Neutrophil (primary cell): ENCODE results near the gene MIA.

Experiments
- H3K27ac ChIP-seq: fragments of 200-600 bp; sonication (generic); 2 replicates; pipeline ENCODE4 v1.5.1; 2016; ENCODE audit warnings: mild to moderate bottlenecking, moderate library complexity
- H3K27me3 ChIP-seq: fragments of 200-600 bp; sonication (generic); 2 replicates; pipeline ENCODE4 v1.6.0; 2016; ENCODE audit warnings: mild to moderate bottlenecking
- H3K36me3 ChIP-seq: fragments of 200-600 bp; sonication (generic); 2 replicates; pipeline ENCODE4 v1.5.1; 2017
- H3K4me1 ChIP-seq, 2 experiments: fragments of 200-600 bp in 1 of 2; sonication (generic) in 1 of 2; 1 replicate in 1 of 2; 2 replicates in 1 of 2; pipeline versions ENCODE4 v1.5.1 to v1.6.1; 2013 to 2016; ENCODE audit warnings: low read depth in 1 of 2, low read length in 1 of 2, mild to moderate bottlenecking in 1 of 2, moderate library complexity in 1 of 2; ENCODE audit not compliant: control insufficient read depth in 1 of 2, insufficient read depth in 1 of 2
- H3K4me3 ChIP-seq, 2 experiments: fragments of 200-600 bp in 1 of 2; sonication (generic) in 1 of 2; 1 replicate in 1 of 2; 2 replicates in 1 of 2; pipeline ENCODE4 v1.5.1; 2013 to 2016; ENCODE audit warnings: low read depth in 1 of 2, low read length in 1 of 2, mild to moderate bottlenecking in 1 of 2, moderate library complexity in 1 of 2
- H3K9me3 ChIP-seq: fragments of 200-600 bp; sonication (generic); 2 replicates; pipeline ENCODE4 v1.5.1; 2016
- TF ChIP-seq, protein P1 (sequence below): fragments of 200-600 bp; sonication (generic); IDR thresholded peaks from 2 replicates; pipeline ENCODE4 v1.5.1; 2016; ENCODE audit warnings: antibody characterized with exemption

Gene MIA

DNA sequence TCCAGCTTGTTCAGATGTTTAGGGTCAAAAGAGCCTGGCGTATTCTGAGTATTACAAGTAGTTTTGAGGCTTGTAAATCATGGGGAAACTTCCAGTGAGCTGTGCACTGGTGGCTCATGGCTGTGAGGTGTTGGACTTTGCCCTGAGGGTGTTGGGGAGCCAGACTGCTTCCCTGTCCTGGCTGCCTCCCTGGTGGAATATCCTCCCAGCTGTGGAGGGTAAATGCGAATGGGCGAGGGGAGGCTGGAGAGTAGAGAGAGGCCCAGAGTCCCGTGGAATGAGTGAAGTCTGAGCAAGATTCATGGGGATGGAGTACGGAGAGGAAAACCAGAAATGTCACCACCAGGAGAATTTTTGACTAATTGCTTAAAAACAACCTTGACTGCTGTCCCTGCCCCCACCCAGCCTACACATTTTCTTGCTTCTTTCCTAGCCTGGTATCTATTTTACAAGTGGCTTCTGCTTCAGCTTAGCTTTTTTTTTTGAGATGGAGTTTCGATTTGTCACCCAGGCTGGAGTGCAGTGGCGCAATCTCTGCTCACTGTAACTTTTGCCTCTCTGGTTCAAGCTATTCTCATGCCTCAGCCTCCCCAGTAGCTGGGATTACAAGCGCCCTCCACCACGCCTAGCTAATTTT is 20.6 kb upstream of the MIA start:
- Histone ChIP-seq H3K27ac (peak overlapping the region; percentile 72), H3K27me3 (no peaks in the 10 kb centered on the region), H3K9me3 (no peaks in the 10 kb centered on the region), H3K4me3 (no peak overlapping the region), H3K4me1 (peaks cover 46 to 62% of the 10 kb centered on the region in 2 experiments), H3K36me3 (peaks cover 20% of the 10 kb centered on the region)
- TF ChIP-seq, protein P1, sequence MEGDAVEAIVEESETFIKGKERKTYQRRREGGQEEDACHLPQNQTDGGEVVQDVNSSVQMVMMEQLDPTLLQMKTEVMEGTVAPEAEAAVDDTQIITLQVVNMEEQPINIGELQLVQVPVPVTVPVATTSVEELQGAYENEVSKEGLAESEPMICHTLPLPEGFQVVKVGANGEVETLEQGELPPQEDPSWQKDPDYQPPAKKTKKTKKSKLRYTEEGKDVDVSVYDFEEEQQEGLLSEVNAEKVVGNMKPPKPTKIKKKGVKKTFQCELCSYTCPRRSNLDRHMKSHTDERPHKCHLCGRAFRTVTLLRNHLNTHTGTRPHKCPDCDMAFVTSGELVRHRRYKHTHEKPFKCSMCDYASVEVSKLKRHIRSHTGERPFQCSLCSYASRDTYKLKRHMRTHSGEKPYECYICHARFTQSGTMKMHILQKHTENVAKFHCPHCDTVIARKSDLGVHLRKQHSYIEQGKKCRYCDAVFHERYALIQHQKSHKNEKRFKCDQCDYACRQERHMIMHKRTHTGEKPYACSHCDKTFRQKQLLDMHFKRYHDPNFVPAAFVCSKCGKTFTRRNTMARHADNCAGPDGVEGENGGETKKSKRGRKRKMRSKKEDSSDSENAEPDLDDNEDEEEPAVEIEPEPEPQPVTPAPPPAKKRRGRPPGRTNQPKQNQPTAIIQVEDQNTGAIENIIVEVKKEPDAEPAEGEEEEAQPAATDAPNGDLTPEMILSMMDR = no peak

- H3K27ac ChIP-seq = peak overlapping the region; percentile 72
- H3K4me3 ChIP-seq = no peak overlapping the region
Measured at GRCh38 chr19:40755248-40755624, 20.1 kb upstream of the MIA start.

GRCh38 chr19:40755791-40756190 is 19.5 kb upstream of the MIA start:
- Histone ChIP-seq H3K36me3 (peaks cover 31% of the 10 kb centered on the region), H3K9me3 (no peaks in the 10 kb centered on the region), H3K27ac (peak overlapping the region; percentile 72), H3K4me1 (peaks cover 41 to 58% of the 10 kb centered on the region in 2 experiments), H3K27me3 (no peaks in the 10 kb centered on the region), H3K4me3 (no peak overlapping the region)
- TF ChIP-seq, protein P1 = no peak

More at GRCh38 chr19:40755248-40755624, 20.1 kb upstream of the MIA start:
- Histone ChIP-seq H3K4me1 (peaks cover 41 to 58% of the 10 kb centered on the region in 2 experiments), H3K9me3 (no peaks in the 10 kb centered on the region), H3K27me3 (no peaks in the 10 kb centered on the region), H3K36me3 (peaks cover 25% of the 10 kb centered on the region)
- TF ChIP-seq, protein P1 = no peak

DNA sequence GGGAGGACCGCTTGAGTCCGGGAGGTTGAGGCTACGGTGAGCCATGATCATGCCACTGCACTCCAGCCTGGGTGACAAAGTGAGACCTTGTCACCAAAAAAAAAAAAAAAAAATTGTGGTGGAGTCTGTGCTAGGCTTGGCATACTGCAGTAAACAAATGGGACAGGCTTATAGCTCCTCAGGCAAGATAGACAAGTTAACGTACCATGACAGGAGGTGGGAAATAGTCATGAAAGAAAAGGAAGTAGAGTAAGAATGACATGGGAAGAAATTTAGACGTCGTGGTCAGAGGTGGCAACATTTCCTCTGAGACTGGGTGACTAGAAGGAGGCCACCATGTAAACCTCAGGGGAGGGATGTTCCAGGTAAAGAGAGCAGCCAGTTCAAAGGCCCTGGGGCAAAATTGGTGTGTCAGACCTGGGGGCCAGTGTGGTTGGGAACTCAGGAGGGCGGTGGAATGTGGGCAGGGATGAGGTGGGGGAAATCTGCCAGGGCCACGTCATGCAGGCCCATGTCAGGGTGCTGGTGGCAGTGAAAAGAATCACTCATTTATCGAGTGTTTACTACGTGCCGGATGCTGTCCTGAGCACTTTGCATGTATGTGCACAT is 18.7 kb upstream of the MIA start:
- Histone ChIP-seq H3K4me3 (no peak overlapping the region), H3K36me3 (peaks cover 33% of the 10 kb centered on the region), H3K27ac (peak overlapping the region; percentile 72), H3K27me3 (no peaks in the 10 kb centered on the region), H3K9me3 (no peaks in the 10 kb centered on the region), H3K4me1 (peaks cover 37 to 52% of the 10 kb centered on the region in 2 experiments)
- TF ChIP-seq, protein P1 = no peak

DNA sequence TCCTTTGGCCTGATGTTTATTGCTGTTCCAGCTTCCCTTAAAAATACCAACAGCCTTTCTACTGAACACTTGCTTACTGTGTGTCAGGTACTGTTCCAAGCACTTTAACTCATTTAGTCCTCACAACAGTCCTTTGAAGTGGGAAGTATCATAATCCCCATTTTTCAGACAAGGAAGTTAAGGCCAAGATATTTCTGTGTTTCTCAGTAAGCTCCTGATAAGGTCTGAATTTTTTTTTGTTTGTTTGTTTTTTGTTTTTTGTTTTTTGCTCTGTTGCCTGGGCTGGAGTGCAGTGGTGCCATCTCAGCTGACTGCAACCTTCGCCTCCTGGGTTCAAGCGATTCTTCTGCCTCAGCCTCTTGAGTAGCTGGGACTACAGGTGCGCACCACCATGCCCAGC is 16.8 kb upstream of the MIA start:
- Histone ChIP-seq H3K9me3 (no peaks in the 10 kb centered on the region), H3K4me1 (peaks cover 30 to 41% of the 10 kb centered on the region in 2 experiments), H3K36me3 (peaks cover 52% of the 10 kb centered on the region), H3K4me3 (no peak overlapping the region), H3K27ac (no peak overlapping the region), H3K27me3 (no peaks in the 10 kb centered on the region)
- TF ChIP-seq, protein P1 = no peak
